ENCODE measurements around the gene RPS6KA2. TPM values are rescaled to one million over a fixed set of nuclear protein-coding genes. Genes with fewer than 3 reads are reported as not detected.

Gene RPS6KA2
- total RNA-seq, 1 donor from 2014 or later, result 36.1 TPM

- DNase-seq (ENCODE audit: low spot score), result peak; percentile 61
These were observed 138.9 kb downstream of the RPS6KA2 start for GRCh38 chr6:166488076-166488685.

- no peak for DNase-seq (ENCODE audit: low spot score)
These were observed 139.9 kb downstream of the RPS6KA2 start for GRCh38 chr6:166487148-166487547.

GRCh38 chr6:166486536-166486880, 140.5 kb downstream of the RPS6KA2 start:
- no peak for DNase-seq (ENCODE audit: low spot score)

GRCh38 chr6:166485651-166486535, 141.2 kb downstream of the RPS6KA2 start:
- DNase-seq (ENCODE audit: low spot score), result no peak

GRCh38 chr6:166484863-166485262, 142.2 kb downstream of the RPS6KA2 start:
- no peak for DNase-seq (ENCODE audit: low spot score)

GRCh38 chr6:166483573-166484250, 143.3 kb downstream of the RPS6KA2 start:
- no peak for DNase-seq (ENCODE audit: low spot score)

- DNase-seq (ENCODE audit: low spot score), result no peak
These were observed 144.0 kb downstream of the RPS6KA2 start for GRCh38 chr6:166483026-166483425.

GRCh38 chr6:166478782-166479592, 148.1 kb downstream of the RPS6KA2 start:
- DNase-seq (ENCODE audit: low spot score), result no peak

- DNase-seq (ENCODE audit: low spot score), result no peak
These were observed 149.2 kb downstream of the RPS6KA2 start for GRCh38 chr6:166477647-166478365.

GRCh38 chr6:166476634-166477215, 150.3 kb downstream of the RPS6KA2 start:
- DNase-seq (ENCODE audit: low spot score), result no peak

GRCh38 chr6:166476061-166476591, 150.9 kb downstream of the RPS6KA2 start:
- DNase-seq (ENCODE audit: low spot score), result no peak

- no peak for DNase-seq (ENCODE audit: low spot score)
These were observed 152.1 kb downstream of the RPS6KA2 start for GRCh38 chr6:166474721-166475565.

GRCh38 chr6:166473886-166474571, 153.0 kb downstream of the RPS6KA2 start:
- DNase-seq (ENCODE audit: low spot score), result no peak

- DNase-seq (ENCODE audit: low spot score), result no peak
These were observed 154.4 kb downstream of the RPS6KA2 start for GRCh38 chr6:166472636-166473035.

- DNase-seq (ENCODE audit: low spot score), result no peak
These were observed 155.2 kb downstream of the RPS6KA2 start for GRCh38 chr6:166471797-166472260.

GRCh38 chr6:166470863-166471410, 156.1 kb downstream of the RPS6KA2 start:
- DNase-seq (ENCODE audit: low spot score), result no peak

- DNase-seq (ENCODE audit: low spot score), result no peak
These were observed 156.8 kb downstream of the RPS6KA2 start for GRCh38 chr6:166470029-166470862.

Data from mucosa of gallbladder (tissue), 1 donor.